GM12878 (cell line): ENCODE measurements around the gene CALHM2. TPM values are rescaled to one million over a fixed set of nuclear protein-coding genes. Genes with fewer than 3 reads are reported as not detected.

ENCODE experiments used
- ATAC-seq: fragments of 200-7000 bp; cut with Tn5 transposase; 3 replicates; pipeline ENCODE4 v1.9.1; 2020; ENCODE audit warnings: mild to moderate bottlenecking, moderate library complexity
- BruUV-seq: library from RNA; stranded (reverse); fragments of 400-500 nt; replicated peaks from 2 replicates; lab custom pipeline; 2021; lab: Mats Ljungman, UMichigan
- CTCF ChIA-PET: fragments of 300-600 bp; sonication (Branson Sonifier 250); formaldehyde crosslinking; extraction: SDS; loops from one replicate; lab custom pipeline; 2021; ENCODE audit warnings: inconsistent platforms; lab: Yijun Ruan, JAX
- POLR2A ChIA-PET: fragments of 350-600 bp; formaldehyde crosslinking; extraction: SDS; loops from one replicate; lab custom pipeline; 2021; ENCODE audit warnings: inconsistent platforms; lab: Charles Lee
- RAD21 ChIA-PET: fragments of 300-600 bp; sonication (Branson Sonifier 250); formaldehyde crosslinking; loops from one replicate; lab custom pipeline; 2023; ENCODE audit warnings: antibody characterized with exemption; ENCODE audit not compliant: unreplicated experiment; lab: Charles Lee
- SMC1A ChIA-PET: fragments of 300-600 bp; sonication (Branson Sonifier 250); formaldehyde crosslinking; loops from one replicate; lab custom pipeline; 2023; ENCODE audit not compliant: unreplicated experiment, uncharacterized antibody; lab: Charles Lee
- DNase-seq: peaks from one replicate; pipeline ENCODE4 v3.0.0-alpha.2; 2011; ENCODE audit warnings: low read depth, low spot score
- FAIRE-seq: peaks from 3 replicates; lab custom pipeline; 2011; peaks lifted over from hg19 to GRCh38; lab: Jason Lieb, UNC
- H2AFZ ChIP-seq: 2 replicates; pipeline ENCODE4 v1.6.0; 2011; ENCODE audit warnings: low read depth, low read length, control low read depth; ENCODE audit not compliant: control insufficient read depth
- H3K27ac ChIP-seq: 2 replicates; pipeline ENCODE4 v1.5.1; 2011; ENCODE audit warnings: control low read depth; ENCODE audit not compliant: control insufficient read depth, insufficient read depth
- H3K27me3 ChIP-seq, 2 experiments: replicated peaks in 1 of 2; 2 replicates each; pipeline versions ENCODE4 v1.6.0 to v1.6.1; 2011; ENCODE audit warnings: low read length in 1 of 2; ENCODE audit not compliant: control insufficient read depth in 2 of 2, insufficient read depth in 2 of 2
- H3K36me3 ChIP-seq, 2 experiments: 2 replicates each; pipeline ENCODE4 v1.5.1; 2011; ENCODE audit warnings: low read length in 1 of 2; ENCODE audit not compliant: control insufficient read depth in 2 of 2, insufficient read depth in 2 of 2
- H3K4me1 ChIP-seq: 2 replicates; pipeline ENCODE4 v1.6.1; 2011; ENCODE audit warnings: mild to moderate bottlenecking, low read length, moderate library complexity, mixed read lengths; ENCODE audit not compliant: control insufficient read depth, insufficient read depth
- H3K4me2 ChIP-seq: 2 replicates; pipeline ENCODE4 v1.6.0; 2011; ENCODE audit warnings: control low read depth; ENCODE audit not compliant: control insufficient read depth, insufficient read depth
- H3K4me3 ChIP-seq: fragments of 200-600 bp; sonication (generic); 2 replicates; pipeline ENCODE4 v1.5.1; 2016
- H3K79me2 ChIP-seq: 2 replicates; pipeline ENCODE4 v1.6.0; 2011; ENCODE audit warnings: low read length; ENCODE audit not compliant: control insufficient read depth, insufficient read depth
- H3K9ac ChIP-seq: 2 replicates; pipeline ENCODE4 v1.8.0; 2011; ENCODE audit warnings: low read length, control low read depth, mixed read lengths; ENCODE audit not compliant: control insufficient read depth, insufficient read depth
- H3K9me3 ChIP-seq: replicated peaks from 3 replicates; pipeline ENCODE4 v1.5.1; 2011; ENCODE audit warnings: mild to moderate bottlenecking, low read length; ENCODE audit not compliant: control insufficient read depth, insufficient read depth
- H4K20me1 ChIP-seq: 2 replicates; pipeline ENCODE4 v1.6.0; 2011; ENCODE audit not compliant: control insufficient read depth, insufficient read depth
- CBFB ChIP-seq: IDR thresholded peaks from 2 replicates; pipeline ENCODE4 v1.6.1; 2016; ENCODE audit warnings: antibody characterized with exemption, low read depth
- EZH2 ChIP-seq: IDR thresholded peaks from 2 replicates; pipeline ENCODE4 v1.6.1; 2012; ENCODE audit warnings: low read depth, mild to moderate bottlenecking, control low read depth, inconsistent platforms, low read length, borderline replicate concordance; ENCODE audit not compliant: control insufficient read depth
- HDAC2 ChIP-seq: fragments of 200-600 bp; sonication (generic); IDR thresholded peaks from 2 replicates; pipeline ENCODE4 v1.6.1; 2017
- IKZF2 ChIP-seq, 2 experiments: fragments of 450-650 bp; IDR thresholded peaks; 2 replicates each; pipeline ENCODE4 v1.6.1; 2017; ENCODE audit warnings: mild to moderate bottlenecking in 2 of 2, moderate library complexity in 2 of 2
- IRF5 ChIP-seq: fragments of 450-650 bp; IDR thresholded peaks from 2 replicates; pipeline ENCODE4 v1.6.1; 2017; ENCODE audit warnings: borderline replicate concordance
- PAX5 ChIP-seq: IDR thresholded peaks from 2 replicates; pipeline ENCODE4 v1.6.1; 2011; ENCODE audit warnings: low read depth, low read length, borderline replicate concordance
- SUPT20H ChIP-seq: IDR thresholded peaks from 2 replicates; pipeline ENCODE4 v1.6.1; 2011; ENCODE audit warnings: low read depth, mild to moderate bottlenecking, low read length, moderate library complexity, borderline replicate concordance; ENCODE audit not compliant: control insufficient read depth
- WGBS: methylation state at CpG from one replicate; pipeline ENCODE4 v1.1.6; 2016; ENCODE audit warnings: low lambda C conversion rate; ENCODE audit not compliant: insufficient replicate concordance, insufficient coverage; ENCODE audit errors: missing lambda C conversion rate; 5-methylcytosine and 5-hydroxymethylcytosine counted together
- in situ Hi-C: fragments of 300-500 bp; cut with MboI; formaldehyde crosslinking; loops from 9 replicates; pipeline ENCODE4 v1.14.3; 2018; ENCODE audit warnings: mixed read lengths
- intact Hi-C: fragments of 100-400 bp; cut with micrococcal nuclease; formaldehyde crosslinking; loops from one replicate; pipeline ENCODE4 v1.14.2; 2022; ENCODE audit not compliant: unreplicated experiment
- polyA plus RNA-seq, 11 experiments: library from polyadenylated mRNA; depleted of rRNA in 4 of 11; unstranded in 6 of 11; stranded (reverse) in 5 of 11; fragments of >200 nt; fragmentation: Nextera tagmentation in 4 of 11; fragmentation: Illumina TruSeq in 1 of 11; extraction: Ambion mirVana in 4 of 11; extraction: Trizol in 1 of 11; gene quantifications; 1 replicate in 1 of 11; 2 replicates in 10 of 11; pipeline versions ENCODE4 v1.2.1 to v1.2.3, GENCODE V29; 2011 to 2016; ENCODE audit warnings: inconsistent platforms in 2 of 11, missing spikeins in 2 of 11, low read depth in 1 of 11
- total RNA-seq, 4 experiments: library from RNA; depleted of rRNA in 3 of 4; stranded (reverse); fragments of >200 nt in 3 of 4; fragmentation: Illumina TruSeq in 1 of 4; extraction: Trizol in 1 of 4; gene quantifications; 2 replicates each; pipeline versions ENCODE4 v1.2.1 to v1.2.3, GENCODE V29; 2013 to 2021
- TF ChIP-seq, protein P1 (sequence below): fragments of 450-650 bp; IDR thresholded peaks from 2 replicates; pipeline ENCODE4 v1.6.1; 2016; ENCODE audit warnings: mild to moderate bottlenecking
- TF ChIP-seq, protein P2 (sequence below): fragments of 450-650 bp; IDR thresholded peaks from 2 replicates; pipeline ENCODE4 v1.6.1; 2018; ENCODE audit warnings: borderline replicate concordance, mild to moderate bottlenecking; ENCODE audit not compliant: partially characterized antibody
- TF ChIP-seq, protein P3 (sequence below): fragments of 450-650 bp; IDR thresholded peaks from 2 replicates; pipeline ENCODE4 v1.6.1; 2017; ENCODE audit warnings: mild to moderate bottlenecking, moderate library complexity

Gene CALHM2
- total and polyA plus RNA-seq, 10 of the 15 experiments (the other 5 are each of a cell fraction or from before 2014, with no cell fraction given) = 0.60 to 23.7 (median 9.3) TPM

DNA sequence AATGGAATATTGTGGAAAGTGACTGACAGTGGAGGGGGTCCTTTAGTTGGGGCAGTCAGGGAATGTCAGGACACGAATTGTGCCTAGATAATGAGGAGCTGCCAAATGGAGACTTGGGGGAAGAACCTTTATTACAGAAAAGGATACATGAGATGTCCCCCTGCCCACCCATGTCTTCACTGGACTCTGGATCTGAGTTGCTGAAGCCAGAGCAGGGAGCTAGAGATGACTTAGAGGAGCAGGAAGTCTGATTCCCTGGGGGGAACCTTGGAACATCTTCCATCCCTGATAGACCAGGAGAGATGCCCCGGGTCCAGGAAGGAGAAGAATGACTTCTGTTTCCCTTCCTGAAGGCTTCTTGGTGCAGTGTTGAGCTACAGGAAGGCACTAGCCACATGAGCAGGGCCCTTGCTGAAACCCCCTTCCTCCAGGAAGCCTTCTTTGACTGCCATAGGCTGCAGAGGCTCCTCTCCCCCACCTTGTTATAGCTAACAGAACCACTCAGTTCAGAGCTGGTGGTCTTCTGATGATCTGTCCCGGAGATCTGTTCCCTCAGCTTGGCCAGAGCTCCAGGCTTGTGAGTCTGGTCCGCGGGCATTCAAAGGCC, 40.6 kb upstream of the CALHM2 start:
- peaks cover 10% of the 10 kb centered on the region for H3K4me1 ChIP-seq
- intact Hi-C loops = loop anchor here (2.0 kb wide), 1 partner anchor 50 kb away; no protein-coding TSS in a partner anchor
- H3K4me3 ChIP-seq = no peak overlapping the region
- no peak overlapping the region for H3K9ac ChIP-seq
- in situ Hi-C loops = no loop called here
- ATAC-seq (no peak), FAIRE-seq (no peak), DNase-seq (no peak)
- H3K36me3 ChIP-seq = no peaks in the 10 kb centered on the region
- ChIA-PET RAD21 (interaction anchor here (0.6 to 1.4 kb wide), 8 partner anchors 10 to 301 kb away, joined by 3 to 5 read pairs (median 3); partner anchors contain the start of gene CALHM1), SMC1A (interaction anchor here (1.0 to 1.6 kb wide), 5 partner anchors 10 to 101 kb away, joined by 3 to 7 read pairs (median 3); no protein-coding TSS in a partner anchor), POLR2A (no interaction called here), CTCF (interaction anchor here (0.7 to 3.5 kb wide), 9 partner anchors 10 to 100 kb away, joined by 3 to 11 read pairs (median 6); partner anchors contain the start of gene CALHM2)
- no TSS peak for BruUV-seq
- no peak for TF ChIP-seq IKZF2 (IDR thresholded peaks at IDR 0.05)
- no peak for TF ChIP-seq CBFB
- TF ChIP-seq, protein P1, sequence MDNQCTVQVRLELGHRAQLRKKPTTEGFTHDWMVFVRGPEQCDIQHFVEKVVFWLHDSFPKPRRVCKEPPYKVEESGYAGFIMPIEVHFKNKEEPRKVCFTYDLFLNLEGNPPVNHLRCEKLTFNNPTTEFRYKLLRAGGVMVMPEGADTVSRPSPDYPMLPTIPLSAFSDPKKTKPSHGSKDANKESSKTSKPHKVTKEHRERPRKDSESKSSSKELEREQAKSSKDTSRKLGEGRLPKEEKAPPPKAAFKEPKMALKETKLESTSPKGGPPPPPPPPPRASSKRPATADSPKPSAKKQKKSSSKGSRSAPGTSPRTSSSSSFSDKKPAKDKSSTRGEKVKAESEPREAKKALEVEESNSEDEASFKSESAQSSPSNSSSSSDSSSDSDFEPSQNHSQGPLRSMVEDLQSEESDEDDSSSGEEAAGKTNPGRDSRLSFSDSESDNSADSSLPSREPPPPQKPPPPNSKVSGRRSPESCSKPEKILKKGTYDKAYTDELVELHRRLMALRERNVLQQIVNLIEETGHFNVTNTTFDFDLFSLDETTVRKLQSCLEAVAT = no peak
- no peak for TF ChIP-seq EZH2
- TF ChIP-seq IRF5 = no peak
- TF ChIP-seq, protein P2, sequence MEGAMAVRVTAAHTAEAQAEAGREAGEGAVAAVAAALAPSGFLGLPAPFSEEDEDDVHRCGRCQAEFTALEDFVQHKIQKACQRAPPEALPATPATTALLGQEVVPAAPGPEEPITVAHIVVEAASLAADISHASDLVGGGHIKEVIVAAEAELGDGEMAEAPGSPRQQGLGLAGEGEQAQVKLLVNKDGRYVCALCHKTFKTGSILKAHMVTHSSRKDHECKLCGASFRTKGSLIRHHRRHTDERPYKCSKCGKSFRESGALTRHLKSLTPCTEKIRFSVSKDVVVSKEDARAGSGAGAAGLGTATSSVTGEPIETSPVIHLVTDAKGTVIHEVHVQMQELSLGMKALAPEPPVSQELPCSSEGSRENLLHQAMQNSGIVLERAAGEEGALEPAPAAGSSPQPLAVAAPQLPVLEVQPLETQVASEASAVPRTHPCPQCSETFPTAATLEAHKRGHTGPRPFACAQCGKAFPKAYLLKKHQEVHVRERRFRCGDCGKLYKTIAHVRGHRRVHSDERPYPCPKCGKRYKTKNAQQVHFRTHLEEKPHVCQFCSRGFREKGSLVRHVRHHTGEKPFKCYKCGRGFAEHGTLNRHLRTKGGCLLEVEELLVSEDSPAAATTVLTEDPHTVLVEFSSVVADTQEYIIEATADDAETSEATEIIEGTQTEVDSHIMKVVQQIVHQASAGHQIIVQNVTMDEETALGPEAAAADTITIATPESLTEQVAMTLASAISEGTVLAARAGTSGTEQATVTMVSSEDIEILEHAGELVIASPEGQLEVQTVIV = no peak
- no peak for TF ChIP-seq PAX5
- TF ChIP-seq SUPT20H = no peak
- no peak for TF ChIP-seq HDAC2
- TF ChIP-seq, protein P3, sequence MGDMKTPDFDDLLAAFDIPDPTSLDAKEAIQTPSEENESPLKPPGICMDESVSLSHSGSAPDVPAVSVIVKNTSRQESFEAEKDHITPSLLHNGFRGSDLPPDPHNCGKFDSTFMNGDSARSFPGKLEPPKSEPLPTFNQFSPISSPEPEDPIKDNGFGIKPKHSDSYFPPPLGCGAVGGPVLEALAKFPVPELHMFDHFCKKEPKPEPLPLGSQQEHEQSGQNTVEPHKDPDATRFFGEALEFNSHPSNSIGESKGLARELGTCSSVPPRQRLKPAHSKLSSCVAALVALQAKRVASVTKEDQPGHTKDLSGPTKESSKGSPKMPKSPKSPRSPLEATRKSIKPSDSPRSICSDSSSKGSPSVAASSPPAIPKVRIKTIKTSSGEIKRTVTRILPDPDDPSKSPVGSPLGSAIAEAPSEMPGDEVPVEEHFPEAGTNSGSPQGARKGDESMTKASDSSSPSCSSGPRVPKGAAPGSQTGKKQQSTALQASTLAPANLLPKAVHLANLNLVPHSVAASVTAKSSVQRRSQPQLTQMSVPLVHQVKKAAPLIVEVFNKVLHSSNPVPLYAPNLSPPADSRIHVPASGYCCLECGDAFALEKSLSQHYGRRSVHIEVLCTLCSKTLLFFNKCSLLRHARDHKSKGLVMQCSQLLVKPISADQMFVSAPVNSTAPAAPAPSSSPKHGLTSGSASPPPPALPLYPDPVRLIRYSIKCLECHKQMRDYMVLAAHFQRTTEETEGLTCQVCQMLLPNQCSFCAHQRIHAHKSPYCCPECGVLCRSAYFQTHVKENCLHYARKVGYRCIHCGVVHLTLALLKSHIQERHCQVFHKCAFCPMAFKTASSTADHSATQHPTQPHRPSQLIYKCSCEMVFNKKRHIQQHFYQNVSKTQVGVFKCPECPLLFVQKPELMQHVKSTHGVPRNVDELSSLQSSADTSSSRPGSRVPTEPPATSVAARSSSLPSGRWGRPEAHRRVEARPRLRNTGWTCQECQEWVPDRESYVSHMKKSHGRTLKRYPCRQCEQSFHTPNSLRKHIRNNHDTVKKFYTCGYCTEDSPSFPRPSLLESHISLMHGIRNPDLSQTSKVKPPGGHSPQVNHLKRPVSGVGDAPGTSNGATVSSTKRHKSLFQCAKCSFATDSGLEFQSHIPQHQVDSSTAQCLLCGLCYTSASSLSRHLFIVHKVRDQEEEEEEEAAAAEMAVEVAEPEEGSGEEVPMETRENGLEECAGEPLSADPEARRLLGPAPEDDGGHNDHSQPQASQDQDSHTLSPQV = no peak
- H3K4me2 ChIP-seq = no peak overlapping the region; the same call in 1 of the 2 replicates
- WGBS = 75% methylated on average over 5 of the region's 5 CpGs
- peaks cover 15% of the 10 kb centered on the region in 2 experiments for H3K27me3 ChIP-seq
- no peak overlapping the region for H2AFZ ChIP-seq
- no peaks in the 10 kb centered on the region for H3K79me2 ChIP-seq
- peaks cover 3% of the 10 kb centered on the region; the same call in 1 of the 2 replicates for H4K20me1 ChIP-seq
- H3K9me3 ChIP-seq = no peaks in the 10 kb centered on the region
- no peak overlapping the region for H3K27ac ChIP-seq
